C4-2B (cell line): ENCODE measurements around the gene IRF9.

ENCODE experiments used
- H3K27ac ChIP-seq: fragments of 450-650 bp; 2 replicates; pipeline ENCODE4 v1.5.1; 2017
- ZFX ChIP-seq: fragments of 450-650 bp; IDR thresholded peaks from 2 replicates; pipeline ENCODE4 v1.6.1; 2017
- TF ChIP-seq, protein P1 (sequence below): fragments of 450-650 bp; conservative IDR thresholded peaks from 2 replicates; pipeline ENCODE4 v1.5.1; 2017; ENCODE audit warnings: mild to moderate bottlenecking

The IRF9 gene

DNA sequence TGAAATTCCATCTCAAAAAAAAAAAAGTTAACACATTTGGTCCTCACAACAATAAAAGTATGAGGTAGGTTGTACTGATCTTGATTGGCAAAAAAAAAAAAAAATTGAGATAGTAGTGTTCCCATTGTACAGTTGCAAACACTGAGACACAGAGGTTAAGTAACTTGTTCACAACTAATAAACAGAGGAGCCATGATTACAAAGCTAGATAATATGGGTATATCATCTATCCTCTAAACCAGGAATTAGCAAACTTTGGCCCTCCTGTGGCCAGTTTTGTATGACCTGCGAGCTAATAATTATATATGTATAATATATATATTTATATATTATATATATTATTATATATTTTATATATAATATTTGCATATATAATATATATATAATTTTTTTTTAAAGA, 27.3 kb upstream of the IRF9 start:
- no peak for TF ChIP-seq ZFX
- TF ChIP-seq, protein P1, sequence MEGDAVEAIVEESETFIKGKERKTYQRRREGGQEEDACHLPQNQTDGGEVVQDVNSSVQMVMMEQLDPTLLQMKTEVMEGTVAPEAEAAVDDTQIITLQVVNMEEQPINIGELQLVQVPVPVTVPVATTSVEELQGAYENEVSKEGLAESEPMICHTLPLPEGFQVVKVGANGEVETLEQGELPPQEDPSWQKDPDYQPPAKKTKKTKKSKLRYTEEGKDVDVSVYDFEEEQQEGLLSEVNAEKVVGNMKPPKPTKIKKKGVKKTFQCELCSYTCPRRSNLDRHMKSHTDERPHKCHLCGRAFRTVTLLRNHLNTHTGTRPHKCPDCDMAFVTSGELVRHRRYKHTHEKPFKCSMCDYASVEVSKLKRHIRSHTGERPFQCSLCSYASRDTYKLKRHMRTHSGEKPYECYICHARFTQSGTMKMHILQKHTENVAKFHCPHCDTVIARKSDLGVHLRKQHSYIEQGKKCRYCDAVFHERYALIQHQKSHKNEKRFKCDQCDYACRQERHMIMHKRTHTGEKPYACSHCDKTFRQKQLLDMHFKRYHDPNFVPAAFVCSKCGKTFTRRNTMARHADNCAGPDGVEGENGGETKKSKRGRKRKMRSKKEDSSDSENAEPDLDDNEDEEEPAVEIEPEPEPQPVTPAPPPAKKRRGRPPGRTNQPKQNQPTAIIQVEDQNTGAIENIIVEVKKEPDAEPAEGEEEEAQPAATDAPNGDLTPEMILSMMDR = no peak

DNA sequence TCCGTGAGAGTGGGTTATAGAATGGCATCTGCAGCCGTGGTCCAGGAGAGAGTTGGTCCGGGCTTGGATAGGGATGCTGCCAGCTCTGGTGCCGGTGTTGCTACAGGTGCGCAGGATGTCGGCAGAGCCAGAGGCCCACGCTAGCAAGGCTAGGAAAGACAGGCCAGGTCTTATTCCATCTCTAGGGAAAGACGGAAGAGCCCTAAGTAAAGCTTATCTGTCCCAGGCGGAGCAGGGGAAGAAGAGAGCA, 25.6 kb upstream of the IRF9 start:
- H3K27ac ChIP-seq = peak overlapping the region; percentile 81
- TF ChIP-seq, protein P1 = no peak
- no peak for TF ChIP-seq ZFX

More for the DNA sequence above, 27.3 kb upstream of the IRF9 start:
- H3K27ac ChIP-seq = no peak overlapping the region

DNA sequence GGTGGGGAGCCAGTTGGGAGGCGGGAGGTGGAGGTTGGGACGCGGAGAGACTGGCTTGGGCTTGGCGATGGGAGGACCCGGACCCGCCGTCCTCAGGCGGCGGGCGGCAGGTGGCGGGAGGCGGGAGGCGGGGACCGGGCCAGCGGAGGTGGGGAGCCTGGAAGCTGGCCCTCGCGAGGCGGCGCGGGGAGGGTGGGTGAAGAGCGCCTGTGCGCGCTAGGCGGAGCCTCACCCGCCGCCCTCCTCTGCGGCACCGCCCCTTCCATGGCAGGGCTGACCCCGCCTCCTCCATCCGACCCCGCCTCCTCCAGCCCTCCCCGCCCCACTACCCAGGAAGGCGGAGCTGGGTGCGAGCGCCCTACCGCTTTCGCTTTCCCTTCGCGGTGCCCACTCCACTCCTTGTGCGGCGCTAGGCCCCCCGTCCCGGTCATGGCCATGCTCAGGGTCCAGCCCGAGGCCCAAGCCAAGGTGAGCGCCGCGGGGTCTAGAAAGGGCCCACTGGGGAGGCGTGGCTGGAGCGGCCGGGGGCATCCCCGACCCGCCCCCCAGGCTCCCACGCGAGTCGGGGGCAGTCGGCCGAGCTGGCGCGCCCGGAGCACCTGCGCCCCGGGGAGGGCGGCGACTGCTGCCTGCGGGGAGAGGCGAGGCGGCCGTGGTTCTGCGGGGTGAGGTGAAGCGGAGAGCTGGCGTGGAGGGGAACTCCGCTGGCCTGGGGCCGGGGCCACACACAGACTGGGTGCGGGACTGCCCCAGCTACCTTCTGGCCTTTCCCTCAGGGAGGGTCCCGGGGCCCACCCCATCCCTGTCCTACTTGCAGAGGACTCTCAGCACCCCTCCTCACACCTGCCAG, 25.0 kb upstream of the IRF9 start, which contains the start of gene PSME1:
TSS of gene PSME1 (plus strand) at position 361 of the 850 bp plus-strand sequence. CDS start at position 430, 69 bp downstream.
- peak within 1 kb of the TSS; percentile 81 for H3K27ac ChIP-seq
- no peak for TF ChIP-seq ZFX
- TF ChIP-seq, protein P1 = no peak

DNA sequence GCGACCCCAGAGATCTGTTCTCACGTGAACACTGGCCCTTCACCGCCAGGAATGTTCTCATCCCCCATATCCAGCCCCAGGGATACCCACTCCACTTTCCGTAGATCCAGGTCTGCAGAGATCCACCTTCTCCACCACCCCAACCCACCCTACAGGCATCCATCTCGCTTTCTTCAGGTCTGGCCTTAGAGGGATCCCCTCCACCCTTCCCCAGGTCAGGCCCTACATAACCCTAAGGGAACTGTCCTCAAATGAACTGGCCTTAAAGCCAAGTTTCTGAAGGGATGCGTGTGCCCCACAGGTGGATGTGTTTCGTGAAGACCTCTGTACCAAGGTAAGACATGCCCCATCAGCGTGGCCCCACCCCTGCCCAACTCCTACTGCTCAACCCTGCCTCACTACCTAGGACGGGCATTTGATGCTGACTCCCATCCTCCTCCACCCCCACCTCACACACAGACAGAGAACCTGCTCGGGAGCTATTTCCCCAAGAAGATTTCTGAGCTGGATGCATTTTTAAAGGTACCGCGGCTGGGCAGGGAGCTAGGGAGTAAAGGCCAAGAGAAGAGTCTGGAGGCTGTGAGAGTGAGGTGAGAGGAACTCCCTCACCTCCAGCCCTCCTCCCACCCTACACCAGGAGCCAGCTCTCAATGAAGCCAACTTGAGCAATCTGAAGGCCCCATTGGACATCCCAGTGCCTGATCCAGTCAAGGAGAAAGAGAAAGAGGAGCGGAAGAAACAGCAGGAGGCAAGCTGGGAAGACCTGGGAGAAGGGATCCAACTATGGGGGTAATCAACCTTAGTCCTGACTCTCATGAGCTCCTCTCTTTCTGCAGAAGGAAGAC, 24.2 kb upstream of the IRF9 start:
- peak overlapping the region; percentile 81 for H3K27ac ChIP-seq
- TF ChIP-seq, protein P1 = no peak

DNA sequence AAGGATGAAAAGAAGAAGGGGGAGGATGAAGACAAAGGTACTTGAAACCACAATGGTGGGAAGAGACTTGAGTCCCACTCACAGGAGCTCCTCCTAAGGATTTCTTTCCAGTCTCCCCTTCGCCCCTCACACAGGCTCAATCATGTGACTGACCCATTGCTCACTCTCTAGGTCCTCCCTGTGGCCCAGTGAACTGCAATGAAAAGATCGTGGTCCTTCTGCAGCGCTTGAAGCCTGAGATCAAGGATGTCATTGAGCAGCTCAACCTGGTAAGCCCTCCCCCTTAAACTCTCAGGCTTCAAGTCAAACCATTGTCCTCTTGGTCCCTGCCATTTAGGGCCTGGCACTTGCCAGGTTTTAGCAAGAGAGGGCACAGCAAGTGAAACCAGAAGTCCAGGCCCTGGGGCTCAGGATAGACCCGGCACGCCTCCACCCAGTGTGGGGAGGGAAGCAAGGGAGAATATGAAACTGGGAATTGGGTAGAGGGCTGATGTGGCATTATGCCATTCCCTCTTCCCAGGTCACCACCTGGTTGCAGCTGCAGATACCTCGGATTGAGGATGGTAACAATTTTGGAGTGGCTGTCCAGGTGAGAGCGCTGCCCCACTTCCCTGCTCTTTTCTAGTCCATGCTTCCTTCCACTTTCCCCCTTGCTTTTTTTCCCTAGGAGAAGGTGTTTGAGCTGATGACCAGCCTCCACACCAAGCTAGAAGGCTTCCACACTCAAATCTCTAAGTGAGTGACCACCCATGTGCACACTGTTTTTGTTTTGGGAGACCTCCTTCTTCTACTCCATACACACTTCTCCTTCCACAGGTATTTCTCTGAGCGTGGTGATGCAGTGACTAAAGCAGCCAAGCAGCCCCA, 23.3 kb upstream of the IRF9 start:
- H3K27ac ChIP-seq = no peak overlapping the region
- TF ChIP-seq ZFX = no peak
- TF ChIP-seq, protein P1 = no peak

DNA sequence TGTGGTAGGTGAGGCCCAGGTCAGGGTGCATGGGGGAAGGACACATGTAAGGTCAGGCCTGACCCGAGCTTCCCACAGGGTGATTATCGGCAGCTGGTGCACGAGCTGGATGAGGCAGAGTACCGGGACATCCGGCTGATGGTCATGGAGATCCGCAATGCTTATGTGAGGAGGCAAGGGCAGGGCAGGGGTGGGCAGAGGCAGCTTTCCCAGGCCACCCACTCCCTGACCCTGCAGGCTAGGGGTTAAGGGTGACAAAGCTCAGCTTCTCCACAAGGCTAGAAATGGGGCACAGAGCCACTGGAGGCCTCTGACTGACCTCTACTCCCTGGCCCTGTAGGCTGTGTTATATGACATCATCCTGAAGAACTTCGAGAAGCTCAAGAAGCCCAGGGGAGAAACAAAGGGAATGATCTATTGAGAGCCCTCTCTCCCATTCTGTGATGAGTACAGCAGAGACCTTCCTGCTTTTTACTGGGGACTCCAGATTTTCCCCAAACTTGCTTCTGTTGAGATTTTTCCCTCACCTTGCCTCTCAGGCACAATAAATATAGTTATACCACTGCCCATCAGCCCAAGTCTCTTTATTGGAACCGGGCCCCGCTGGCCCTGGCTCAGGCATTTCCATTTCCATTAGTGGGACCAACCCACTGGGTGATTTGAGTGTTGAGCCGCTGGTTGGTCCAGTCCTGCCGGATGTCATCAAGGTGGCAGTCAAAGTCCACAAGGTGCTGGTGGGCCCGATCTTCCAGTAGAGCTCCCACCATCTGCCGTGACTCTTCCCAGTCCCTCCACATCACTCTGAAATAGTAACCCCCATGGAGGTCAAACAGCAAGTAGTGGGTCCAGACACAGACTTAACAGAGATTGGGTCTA, 22.4 kb upstream of the IRF9 start:
- H3K27ac ChIP-seq = no peak overlapping the region
- TF ChIP-seq, protein P1 = no peak
- TF ChIP-seq ZFX = no peak
